HepG2 (cell line): ENCODE data around the gene ISCU. TPM values are rescaled to one million over a fixed set of nuclear protein-coding genes. Genes with fewer than 3 reads are reported as not detected.

Source experiments
- ATAC-seq: fragments of 200-7000 bp; cut with Tn5 transposase; 3 replicates; pipeline ENCODE4 v1.9.1; 2020; ENCODE audit warnings: mild to moderate bottlenecking, moderate library complexity
- BruUV-seq: library from RNA; stranded (reverse); fragments of 400-500 nt; replicated peaks from 2 replicates; lab custom pipeline; 2021; lab: Mats Ljungman, UMichigan
- CTCF ChIA-PET: fragments of 300-600 bp; formaldehyde crosslinking; extraction: SDS; loops from one replicate; lab custom pipeline; 2021; ENCODE audit warnings: low total read pairs, inconsistent platforms, low intra/inter-chr PET ratio; lab: Yijun Ruan, JAX
- POLR2A ChIA-PET: fragments of 350-600 bp; sonication (Branson Sonifier 250); formaldehyde crosslinking; loops from one replicate; lab custom pipeline; 2020; ENCODE audit warnings: antibody characterized with exemption, inconsistent platforms; lab: Yijun Ruan, JAX
- DNase-seq: peaks from one replicate; pipeline ENCODE4 v3.0.0-alpha.2; 2015; ENCODE audit warnings: low spot score
- FAIRE-seq: peaks from 3 replicates; lab custom pipeline; 2011; peaks lifted over from hg19 to GRCh38; lab: Jason Lieb, UNC
- H2AFZ ChIP-seq: one replicate; pipeline ENCODE4 v1.6.1; 2011; ENCODE audit warnings: low read length, inconsistent platforms
- H3K27ac ChIP-seq: fragments of 300-600 bp; 3 replicates; pipeline ENCODE4 v1.8.0; 2011; ENCODE audit warnings: mixed run types, mild to moderate bottlenecking, mixed read lengths, low read length, inconsistent platforms; ENCODE audit not compliant: insufficient read depth; ENCODE audit errors: extremely low read length
- H3K27me3 ChIP-seq, 2 experiments: fragments of 200-600 bp in 1 of 2; 2 replicates in 1 of 2; 3 replicates in 1 of 2; pipeline versions ENCODE4 v1.6.0 to v1.8.0; 2011; ENCODE audit warnings: low read length in 2 of 2, mild to moderate bottlenecking in 2 of 2, moderate library complexity in 2 of 2, inconsistent platforms in 1 of 2; ENCODE audit not compliant: insufficient read depth in 2 of 2, control insufficient read depth in 1 of 2
- H3K36me3 ChIP-seq, 2 experiments: fragments of 200-600 bp in 1 of 2; replicated peaks in 1 of 2; 2 replicates in 1 of 2; 3 replicates in 1 of 2; pipeline versions ENCODE4 v1.5.1 to v1.8.0; 2011; ENCODE audit warnings: low read length in 2 of 2, inconsistent platforms in 1 of 2; ENCODE audit not compliant: insufficient read depth in 2 of 2, control insufficient read depth in 1 of 2
- H3K4me1 ChIP-seq: 2 replicates; pipeline ENCODE4 v1.5.1; 2012; ENCODE audit warnings: low read length, inconsistent platforms; ENCODE audit not compliant: insufficient read depth
- H3K4me2 ChIP-seq: 2 replicates; pipeline ENCODE4 v1.6.0; 2011; ENCODE audit warnings: low read depth, low read length, inconsistent platforms
- H3K4me3 ChIP-seq, 3 experiments: fragments of 200-600 bp in 1 of 3; sonication (generic), shearing (Covaris generic) in 1 of 3; replicated peaks in 1 of 3; 2 replicates each; pipeline ENCODE4 v1.5.1; 2011 to 2016; ENCODE audit warnings: low read length in 3 of 3, inconsistent platforms in 2 of 3, low read depth in 2 of 3, mild to moderate bottlenecking in 2 of 3, control low read depth in 1 of 3, mixed read lengths in 1 of 3; ENCODE audit not compliant: insufficient read depth in 1 of 3
- H3K79me2 ChIP-seq: one replicate; pipeline ENCODE4 v1.6.1; 2011; ENCODE audit warnings: low read length, inconsistent platforms; ENCODE audit not compliant: insufficient read depth
- H3K9ac ChIP-seq: 2 replicates; pipeline ENCODE4 v1.6.0; 2011; ENCODE audit warnings: mild to moderate bottlenecking, low read depth, low read length, inconsistent platforms; ENCODE audit not compliant: insufficient read depth
- H3K9me3 ChIP-seq: 2 replicates; pipeline ENCODE4 v1.5.1; 2012; ENCODE audit warnings: mild to moderate bottlenecking, low read length
- H4K20me1 ChIP-seq: 2 replicates; pipeline ENCODE4 v1.6.0; 2011; ENCODE audit warnings: inconsistent platforms, mild to moderate bottlenecking, low read length, moderate library complexity; ENCODE audit not compliant: insufficient read depth
- FOSL1 ChIP-seq: sonication (generic); formaldehyde crosslinking; IDR thresholded peaks from 2 replicates; pipeline ENCODE4 v1.9.0; 2021; ENCODE audit warnings: missing genetic modification reagents, borderline replicate concordance
- ISX ChIP-seq: sonication (generic); formaldehyde crosslinking; conservative IDR thresholded peaks from 2 replicates; pipeline ENCODE4 v1.5.0; 2020; ENCODE audit warnings: missing genetic modification reagents
- KDM2A ChIP-seq: sonication (generic); formaldehyde crosslinking; IDR thresholded peaks from 2 replicates; pipeline ENCODE4 v1.4.0; 2020; ENCODE audit warnings: low read depth, missing genetic modification reagents, borderline replicate concordance
- POLR2A ChIP-seq, 2 experiments: IDR thresholded peaks; 2 replicates each; pipeline ENCODE4 v1.6.1; 2011; ENCODE audit warnings: low read depth in 2 of 2, low read length in 2 of 2, mild to moderate bottlenecking in 1 of 2, moderate library complexity in 1 of 2; ENCODE audit not compliant: insufficient read depth in 1 of 2
- POLR2G ChIP-seq: fragments of 200-400 bp; formaldehyde crosslinking; IDR thresholded peaks from 2 replicates; pipeline ENCODE4 v1.6.1; 2018; ENCODE audit warnings: mild to moderate bottlenecking, low read depth, low read length, moderate library complexity
- ZNF331 ChIP-seq: sonication (generic); formaldehyde crosslinking; IDR thresholded peaks from 2 replicates; pipeline ENCODE4 v1.4.0; 2020; ENCODE audit warnings: missing genetic modification reagents
- WGBS: methylation state at CpG from one replicate; pipeline ENCODE4 v1.1.6; 2017; ENCODE audit warnings: low lambda C conversion rate; 5-methylcytosine and 5-hydroxymethylcytosine counted together
- in situ Hi-C: cut with HindIII; loops from 2 replicates; pipeline ENCODE4 v1.10.0; 2017; ENCODE audit warnings: low pct_unique_long_range_greater_than_20kb; ENCODE audit not compliant: extremely low pct_ligation_motif_present
- intact Hi-C: fragments of 100-400 bp; cut with micrococcal nuclease; formaldehyde crosslinking; loops from one replicate; pipeline ENCODE4 v1.10.0; 2022; ENCODE audit not compliant: unreplicated experiment
- polyA plus RNA-seq, 8 experiments: library from polyadenylated mRNA; depleted of rRNA in 3 of 8; stranded (reverse) in 7 of 8; unstranded in 1 of 8; fragments of >200 nt; fragmentation: Illumina TruSeq in 4 of 8; extraction: Trizol in 4 of 8; gene quantifications; 2 replicates each; pipeline versions ENCODE4 v1.2.1 to v1.2.3, GENCODE V29; 2011 to 2016; ENCODE audit warnings: low read depth in 4 of 8, missing spikeins in 1 of 8, mixed read lengths in 1 of 8; ENCODE audit not compliant: insufficient read depth in 1 of 8
- total RNA-seq, 5 experiments: library from RNA; depleted of rRNA; stranded (reverse); fragments of >200 nt; fragmentation: Illumina TruSeq; extraction: Trizol; gene quantifications; 2 replicates each; pipeline ENCODE4 v1.2.3, GENCODE V29; 2016; ENCODE audit warnings: low read depth in 1 of 5

The ISCU gene
- total and polyA plus RNA-seq, 2 of the 13 experiments (the other 11 are each of a cell fraction or from before 2014, with no cell fraction given), result 94.4 to 107 TPM

DNA sequence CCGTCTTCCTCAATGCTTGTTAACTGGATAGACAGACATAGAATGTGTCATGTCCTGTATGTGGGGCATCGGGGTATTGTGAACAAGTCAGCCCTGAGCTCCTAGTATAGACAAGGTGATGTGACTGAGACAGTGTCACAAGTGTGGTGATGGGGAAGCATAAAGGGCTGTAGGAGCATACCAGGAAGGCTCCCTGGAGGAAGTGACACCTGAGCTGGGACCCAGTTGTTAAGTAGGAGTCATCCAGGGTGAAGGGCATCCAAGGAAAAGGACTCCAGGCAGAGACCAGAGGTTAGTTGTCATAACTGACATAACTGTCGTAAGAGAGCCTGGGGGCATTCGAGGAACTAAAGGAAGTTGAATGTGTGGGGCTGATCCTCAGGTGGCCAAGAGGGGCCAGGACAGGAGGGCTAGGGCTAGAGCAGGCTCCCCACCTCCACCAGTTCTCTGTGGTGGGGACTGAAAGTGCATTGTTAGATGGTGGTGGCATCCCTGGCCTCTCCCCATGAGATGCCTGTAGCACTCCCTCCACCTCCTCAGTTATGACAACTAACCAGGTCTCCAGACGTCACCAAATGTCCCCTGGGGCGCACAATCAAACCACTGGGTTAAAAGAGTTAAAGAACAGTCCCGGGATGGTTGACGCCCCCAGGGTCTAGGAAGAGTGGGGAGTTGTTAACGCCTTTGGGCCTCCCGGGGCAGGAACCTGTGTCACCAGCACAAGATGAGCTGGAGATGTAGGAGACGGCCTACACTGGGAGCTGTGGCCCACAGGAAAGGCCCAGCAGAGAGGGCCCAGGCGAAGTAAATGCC, 44.9 kb upstream of the ISCU start:
- BruUV-seq, result no TSS peak
- DNase-seq, result no peak
- Histone ChIP-seq H3K4me3 (no peak overlapping the region), H4K20me1 (no peaks in the 10 kb centered on the region; the same call in 1 of the 2 replicates), H3K4me1 (peaks cover 11% of the 10 kb centered on the region), H3K9me3 (no peaks in the 10 kb centered on the region), H3K27me3 (no peaks in the 10 kb centered on the region), H3K9ac (no peak overlapping the region), H3K36me3 (peaks cover 20 to 44% of the 10 kb centered on the region in 2 experiments), H3K79me2 (no peaks in the 10 kb centered on the region), H3K27ac (no peak overlapping the region), H2AFZ (no peak overlapping the region), H3K4me2 (no peak overlapping the region)
- WGBS, result 96% methylated on average over 11 of the region's 12 CpGs
- in situ Hi-C loops, result no loop called here
- intact Hi-C loops, result no loop called here
- peak; percentile 7; the same call in 1 of the 2 replicates for TF ChIP-seq KDM2A
- no peak for TF ChIP-seq ISX (CRISPR knock-in tag)
- no peak for TF ChIP-seq ZNF331
- TF ChIP-seq POLR2G, result peak; percentile 35; the same call in 1 of the 2 replicates
- ChIA-PET POLR2A (no interaction called here), CTCF (no interaction called here)
- no peak for FAIRE-seq
- ATAC-seq, result no peak

- FAIRE-seq, result no peak
- Histone ChIP-seq H3K9ac (no peak overlapping the region), H3K36me3 (peaks cover 26 to 51% of the 10 kb centered on the region in 2 experiments), H3K4me3 (no peak overlapping the region)
- TF ChIP-seq FOSL1 (CRISPR knock-in tag) (no peak), POLR2A (IDR thresholded peaks at IDR 0.05; ENCODE audit: insufficient read depth in 1 of 2, low read depth in 2 of 2, low read length in 2 of 2) (0 out of 4 replicates have a peak, but pooled peaks of 1 of the 2 experiments have one; percentile 37)
- TF ChIP-seq, all 625 proteins: peak for 1
- Histone ChIP-seq H3K4me1 (peaks cover 9% of the 10 kb centered on the region), H4K20me1 (no peaks in the 10 kb centered on the region; the same call in 1 of the 2 replicates), H3K4me2 (no peak overlapping the region), H3K79me2 (no peaks in the 10 kb centered on the region), H3K27ac (no peak overlapping the region), H3K9me3 (no peaks in the 10 kb centered on the region), H3K27me3 (no peaks in the 10 kb centered on the region), H2AFZ (no peak overlapping the region)
- ChIA-PET POLR2A (no interaction called here), CTCF (no interaction called here)
- in situ Hi-C loops, result no loop called here
- WGBS, result 97% methylated on average over 20 of the region's 24 CpGs
- intact Hi-C loops, result no loop called here
- ATAC-seq, result no peak
- BruUV-seq, result no TSS peak
- DNase-seq, result no peak
Measured at GRCh38 chr12:108518101-108518715, 44.2 kb upstream of the ISCU start.
